T-cell (primary cell): ENCODE data around the gene SHISA8. TPM values are rescaled to one million over a fixed set of nuclear protein-coding genes. Genes with fewer than 3 reads are reported as not detected.
A peak's percentile ranks its signal among the peaks of the same experiment; 100 is the strongest.

Experiments
- ATAC-seq, 4 experiments: fragments of 200-7000 bp in 3 of 4; fragments of 150-1000 bp in 1 of 4; cut with Tn5 transposase; replicated peaks in 1 of 4; 1 replicate in 3 of 4; 2 replicates in 1 of 4; pipeline ENCODE4 v1.10.0; 2021; ENCODE audit warnings: moderate library complexity in 3 of 4, mild to moderate bottlenecking in 2 of 4, moderate number of reproducible peaks in 1 of 4
- CTCF ChIA-PET, 2 donors: fragments of 300-600 bp; sonication (Branson Sonifier 250); formaldehyde crosslinking; loops; one replicate each; lab custom pipeline; 2022; ENCODE audit warnings: antibody characterized with exemption in 2 of 2; lab: Charles Lee
- POLR2A ChIA-PET, 2 donors: fragments of 300-600 bp; sonication (Branson Sonifier 250); formaldehyde crosslinking; loops; one replicate each; lab custom pipeline; 2022; ENCODE audit warnings: antibody characterized with exemption in 2 of 2; lab: Charles Lee
- DNase-seq, 35 experiments: peaks; one replicate each; pipeline versions ENCODE4 v3.0.0 to v3.0.0-alpha.2; 2013 to 2023
- H3K27ac ChIP-seq: one replicate; pipeline ENCODE4 v1.5.1; 2013; ENCODE audit warnings: low read length
- H3K27me3 ChIP-seq, 2 experiments: replicated peaks in 1 of 2; 1 replicate in 1 of 2; 2 replicates in 1 of 2; pipeline versions ENCODE4 v1.6.1 to v1.7.0; 2013; ENCODE audit warnings: low read length in 1 of 2, mixed read lengths in 1 of 2; ENCODE audit not compliant: control insufficient read depth in 2 of 2, insufficient read depth in 2 of 2; ENCODE audit errors: extremely low read depth in 1 of 2
- H3K36me3 ChIP-seq, 2 donors: 1 replicate in 1 of 2; 2 replicates in 1 of 2; pipeline versions ENCODE4 v1.6.1 to v1.7.0; 2013; ENCODE audit warnings: low read length in 1 of 2; ENCODE audit not compliant: control insufficient read depth in 2 of 2, insufficient read depth in 1 of 2; ENCODE audit errors: extremely low read depth in 1 of 2
- H3K4me1 ChIP-seq, 2 experiments: 1 replicate in 1 of 2; 2 replicates in 1 of 2; pipeline versions ENCODE4 v1.6.1 to v1.7.0; 2013; ENCODE audit warnings: low read length in 2 of 2, mixed read lengths in 1 of 2; ENCODE audit not compliant: insufficient read depth in 2 of 2, control insufficient read depth in 1 of 2; ENCODE audit errors: extremely low read depth in 1 of 2
- H3K4me3 ChIP-seq, 2 donors: 1 replicate in 1 of 2; 2 replicates in 1 of 2; pipeline versions ENCODE4 v1.5.1 to v1.7.0; 2013; ENCODE audit warnings: mild to moderate bottlenecking in 2 of 2, low read length in 1 of 2, moderate library complexity in 1 of 2; ENCODE audit not compliant: control insufficient read depth in 1 of 2; ENCODE audit errors: extremely low read depth in 1 of 2
- H3K9me3 ChIP-seq: 2 replicates; pipeline ENCODE4 v1.7.0; 2013
- H3K27ac Mint-ChIP-seq, 2 donors: one replicate each; pipeline ENCODE4 v1.8.0; 2020 to 2021; ENCODE audit warnings: mild to moderate bottlenecking in 2 of 2, mixed read lengths in 2 of 2
- H3K27me3 Mint-ChIP-seq, 2 donors: one replicate each; pipeline ENCODE4 v1.8.0; 2021 to 2022; ENCODE audit warnings: mixed read lengths in 2 of 2
- H3K36me3 Mint-ChIP-seq: one replicate; pipeline ENCODE4 v1.8.0; 2021; ENCODE audit warnings: mixed read lengths
- H3K4me1 Mint-ChIP-seq, 3 donors: one replicate each; pipeline ENCODE4 v1.8.0; 2020 to 2022; ENCODE audit warnings: mixed read lengths in 3 of 3, mild to moderate bottlenecking in 1 of 3
- H3K4me3 Mint-ChIP-seq, 3 donors: one replicate each; pipeline ENCODE4 v1.8.0; 2020 to 2022; ENCODE audit warnings: mild to moderate bottlenecking in 3 of 3, mixed read lengths in 3 of 3, moderate library complexity in 3 of 3
- H3K9me3 Mint-ChIP-seq, 3 donors: one replicate each; pipeline ENCODE4 v1.8.0; 2020 to 2022; ENCODE audit warnings: mixed read lengths in 3 of 3
- WGBS: methylation state at CpG from one replicate; pipeline ENCODE4 v1.1.5; 2013; ENCODE audit warnings: missing lambda C conversion rate; ENCODE audit not compliant: insufficient coverage; 5-methylcytosine and 5-hydroxymethylcytosine counted together
- total RNA-seq, 35 experiments: library from RNA in 6 of 35; stranded (reverse) in 6 of 35; fragments of 120-200 nt in 1 of 35; gene quantifications; one replicate each; pipeline versions ENCODE4 v1.2.1 to v1.2.4 and lab custom pipeline; 2013 to 2026

SHISA8 gene
- total RNA-seq (1 to 10 TPM in 1 of 5 donors, under 1 TPM in 3, not detected in 1; 0.56 to 1.2 (median 0.75) TPM), total RNA-seq (lab: John Stamatoyannopoulos, UW) (0 to 3.9 (median 0.56) reads per million in 29 experiments)
- total RNA-seq (2013): not detected

DNA sequence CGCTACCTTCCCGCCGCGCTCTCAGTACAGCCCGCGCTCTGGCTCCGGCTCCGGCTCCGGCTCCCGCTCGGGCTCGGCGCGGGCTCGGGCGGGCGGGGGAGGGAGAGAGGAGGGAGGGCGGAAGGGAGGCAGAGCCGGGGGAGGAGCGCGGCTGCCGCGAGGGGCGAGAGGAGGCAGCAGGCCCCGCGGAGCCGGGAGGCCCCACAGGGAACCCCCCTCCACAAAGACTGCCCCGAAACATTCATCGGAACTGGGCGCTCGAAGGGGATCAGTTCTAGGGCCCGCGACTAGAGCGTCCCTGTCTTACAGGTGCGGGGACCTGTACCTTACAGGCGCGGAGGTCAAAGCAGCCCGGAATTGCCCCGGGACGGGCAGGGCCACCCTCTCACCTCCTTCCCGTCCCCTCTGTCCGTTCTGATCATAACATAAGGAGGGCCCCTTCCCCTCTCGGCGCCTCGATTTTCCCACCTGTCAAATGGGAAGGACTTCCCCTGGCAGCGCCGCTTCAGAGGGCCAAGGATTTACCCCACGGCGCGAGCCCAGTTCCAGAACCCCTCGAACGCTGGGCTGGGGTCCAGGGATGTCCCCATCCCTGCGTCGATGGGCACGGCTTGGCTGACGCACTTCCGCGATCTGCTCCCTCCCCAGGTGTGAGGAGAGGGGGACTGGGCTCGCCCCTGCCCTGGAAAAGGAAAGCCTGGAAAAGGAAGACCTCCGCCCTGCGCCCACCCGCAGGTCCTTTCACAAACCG is at the start of gene SHISA8:
Gene SHISA8 (minus strand): TSS at position 40 of the 751 bp plus-strand sequence. CDS start 407 bp downstream, outside the sequence.
- peaks cover 25 to 35% (median 25%) of the 10 kb centered on the region in 3 donors for H3K4me1 Mint-ChIP-seq
- H3K4me1 ChIP-seq: peaks cover 13 to 56% of the 10 kb centered on the region in 2 experiments
- DNase-seq: peak; percentile 29 to 75 (median 57)
- no peak within 1 kb of the TSS for H3K27ac Mint-ChIP-seq
- H3K9me3 Mint-ChIP-seq: no peaks in the 10 kb centered on the region
- H3K4me3 ChIP-seq: peak within 1 kb of the TSS; percentile 35 to 39
- ChIA-PET CTCF (interaction anchor here (0.7 to 1.3 kb wide), 2 partner anchors 10 to 25 kb away, joined by 5 to 6 read pairs; no protein-coding TSS in a partner anchor), POLR2A (interaction anchor here (0.6 to 0.7 kb wide), 2 partner anchors 84 to 381 kb away, joined by 5 to 10 read pairs; no protein-coding TSS in a partner anchor)
- peaks cover 27 to 41% of the 10 kb centered on the region in 2 donors for H3K27me3 Mint-ChIP-seq
- no peaks in the 10 kb centered on the region for H3K36me3 Mint-ChIP-seq
- H3K27ac ChIP-seq: no peak within 1 kb of the TSS
- peak within 1 kb of the TSS; percentile 50 to 61 (median 50) for H3K4me3 Mint-ChIP-seq
- H3K36me3 ChIP-seq: no peaks in the 10 kb centered on the region
- no peaks in the 10 kb centered on the region for H3K9me3 ChIP-seq
- H3K27me3 ChIP-seq: peaks cover 11 to 81% of the 10 kb centered on the region in 2 experiments
- ATAC-seq: peak; percentile 65 to 72 (median 69)
- 18% methylated on average over 27 of the region's 63 CpGs for WGBS

DNA sequence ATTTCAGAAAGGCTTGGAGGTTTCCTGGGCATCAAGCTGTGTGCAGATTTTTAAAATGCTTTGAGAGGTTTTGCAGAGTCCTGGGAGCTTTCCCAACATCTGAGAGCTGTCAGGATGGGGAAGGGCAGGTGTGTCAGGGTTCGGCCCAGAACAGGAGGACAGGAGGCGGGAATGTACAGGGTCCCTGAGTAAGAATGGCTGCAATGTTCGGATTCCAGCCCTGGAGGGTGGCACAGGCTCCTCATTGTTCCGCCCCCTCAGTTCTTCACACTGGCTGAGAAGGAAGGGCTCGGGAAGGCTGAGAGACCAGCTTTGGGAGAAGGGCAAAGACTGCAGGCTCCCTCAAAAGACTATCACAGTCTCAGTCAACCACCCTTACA is 49.2 kb upstream of the SHISA8 start:
- POLR2A ChIA-PET: no interaction called here
- Histone ChIP-seq H3K27me3 (peaks cover 0 to 11% of the 10 kb centered on the region in 2 experiments), H3K36me3 (no peaks in the 10 kb centered on the region), H3K9me3 (no peaks in the 10 kb centered on the region), H3K4me3 (no peak overlapping the region), H3K27ac (no peak overlapping the region), H3K4me1 (no peaks in the 10 kb centered on the region)
- WGBS: 62% methylated on average over 3 of the region's 5 CpGs
- no peak for DNase-seq
- CTCF ChIA-PET: no interaction called here
- H3K36me3 Mint-ChIP-seq: no peaks in the 10 kb centered on the region
- no peak for ATAC-seq
- H3K4me1 Mint-ChIP-seq: peaks cover 0 to 2% (median 0%) of the 10 kb centered on the region in 3 donors
- no peaks in the 10 kb centered on the region for H3K9me3 Mint-ChIP-seq
- H3K4me3 Mint-ChIP-seq: no peak overlapping the region
- H3K27me3 Mint-ChIP-seq: peaks cover 0 to 5% of the 10 kb centered on the region in 2 donors
- no peak overlapping the region for H3K27ac Mint-ChIP-seq

DNA sequence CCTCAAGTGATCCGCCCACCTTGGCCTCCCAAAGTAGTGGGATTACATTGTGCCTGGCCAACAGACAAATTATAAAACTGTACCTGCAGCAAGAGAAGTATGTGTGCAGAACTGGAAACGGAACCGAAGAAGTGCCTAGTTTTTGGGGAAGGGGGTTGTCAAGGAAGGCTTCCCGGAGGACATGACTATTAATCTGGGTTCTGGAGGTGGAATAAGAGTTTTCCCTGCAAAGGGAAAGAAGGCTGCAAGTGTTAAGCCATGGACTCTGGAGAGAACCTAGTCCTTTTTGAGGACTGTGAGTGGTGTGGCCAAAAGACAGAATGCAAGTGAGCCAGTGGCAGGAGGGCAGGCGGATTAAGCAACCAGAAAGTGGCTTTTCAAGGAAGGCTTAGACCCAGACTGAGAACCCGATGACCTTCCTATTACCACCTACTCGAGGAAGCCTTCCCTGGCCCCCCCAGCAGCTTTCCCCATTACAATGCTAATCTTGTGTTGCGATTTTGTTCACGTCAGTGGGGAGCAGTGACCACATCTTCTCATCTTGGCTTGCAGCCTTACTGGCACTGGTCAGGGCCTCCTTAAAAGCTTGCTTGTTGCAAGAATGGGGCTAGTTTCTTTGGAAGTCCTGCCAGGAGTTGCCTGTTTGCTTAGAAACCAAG is 48.7 kb upstream of the SHISA8 start:
- Histone ChIP-seq H3K27ac (no peak overlapping the region), H3K4me3 (no peak overlapping the region), H3K27me3 (peaks cover 0 to 9% of the 10 kb centered on the region in 2 experiments), H3K4me1 (no peaks in the 10 kb centered on the region), H3K9me3 (no peaks in the 10 kb centered on the region), H3K36me3 (no peaks in the 10 kb centered on the region)
- Mint-ChIP-seq H3K36me3 (no peaks in the 10 kb centered on the region), H3K27me3 (peaks cover 0 to 5% of the 10 kb centered on the region in 2 donors), H3K4me3 (no peak overlapping the region), H3K4me1 (peaks cover 0 to 2% (median 0%) of the 10 kb centered on the region in 3 donors), H3K27ac (no peak overlapping the region), H3K9me3 (no peaks in the 10 kb centered on the region)
- DNase-seq (no peak), ATAC-seq (no peak)
- 84% methylated on average over 8 of the region's 9 CpGs for WGBS
- POLR2A ChIA-PET: no interaction called here
- CTCF ChIA-PET: no interaction called here

DNA sequence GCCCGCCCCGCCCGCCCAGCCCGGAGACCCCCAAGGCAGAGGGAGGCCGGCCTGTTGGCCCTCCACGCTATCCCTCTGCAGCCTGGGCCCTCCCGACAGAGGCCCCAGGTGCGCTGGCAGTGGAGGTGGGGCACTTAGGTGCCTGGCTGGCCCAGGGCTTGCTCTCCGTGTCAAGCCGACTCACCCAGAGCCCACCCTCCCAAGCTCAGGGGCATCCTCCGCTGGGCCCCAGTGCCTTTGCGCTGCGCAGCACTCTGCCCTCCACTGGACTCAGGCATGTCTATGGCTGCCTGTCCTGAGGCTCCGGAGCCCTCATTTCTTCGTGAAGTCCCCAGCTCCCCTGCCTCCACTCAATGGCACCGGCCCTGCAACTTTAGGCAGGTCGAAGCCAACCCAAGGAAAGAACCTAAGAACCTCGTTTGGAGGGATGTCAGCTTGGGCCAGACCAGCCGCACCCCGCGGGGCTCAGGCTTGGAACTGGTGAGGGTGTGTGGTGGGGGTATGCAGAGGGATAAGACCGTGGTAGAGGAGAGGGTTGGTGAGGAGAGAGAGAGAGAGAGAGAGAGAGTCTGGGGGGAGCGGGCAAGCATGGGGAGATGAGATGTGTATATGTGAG is 43.2 kb upstream of the SHISA8 start:
- H3K27ac ChIP-seq: no peak overlapping the region
- Mint-ChIP-seq H3K9me3 (no peaks in the 10 kb centered on the region), H3K4me1 (peaks cover 3 to 11% (median 8%) of the 10 kb centered on the region in 3 donors), H3K27me3 (peaks cover 0 to 4% of the 10 kb centered on the region in 2 donors), H3K27ac (no peak overlapping the region), H3K4me3 (peak overlapping the region in 1 of 3 donors; percentile 53), H3K36me3 (no peaks in the 10 kb centered on the region)
- peaks cover 0 to 11% of the 10 kb centered on the region in 2 experiments for H3K27me3 ChIP-seq
- DNase-seq (no peak), ATAC-seq (peak; percentile 41 to 62 (median 50))
- no peak overlapping the region for H3K4me3 ChIP-seq
- CTCF ChIA-PET: interaction anchor here in 1 of 2 donors (0.6 kb wide), 2 partner anchors 266 to 516 kb away, joined by 4 read pairs; no protein-coding TSS in a partner anchor
- H3K4me1 ChIP-seq: peaks cover 0 to 12% of the 10 kb centered on the region in 2 experiments
- H3K36me3 ChIP-seq: no peaks in the 10 kb centered on the region
- H3K9me3 ChIP-seq: no peaks in the 10 kb centered on the region
- WGBS: 45% methylated on average over 21 of the region's 23 CpGs
- POLR2A ChIA-PET: no interaction called here

DNA sequence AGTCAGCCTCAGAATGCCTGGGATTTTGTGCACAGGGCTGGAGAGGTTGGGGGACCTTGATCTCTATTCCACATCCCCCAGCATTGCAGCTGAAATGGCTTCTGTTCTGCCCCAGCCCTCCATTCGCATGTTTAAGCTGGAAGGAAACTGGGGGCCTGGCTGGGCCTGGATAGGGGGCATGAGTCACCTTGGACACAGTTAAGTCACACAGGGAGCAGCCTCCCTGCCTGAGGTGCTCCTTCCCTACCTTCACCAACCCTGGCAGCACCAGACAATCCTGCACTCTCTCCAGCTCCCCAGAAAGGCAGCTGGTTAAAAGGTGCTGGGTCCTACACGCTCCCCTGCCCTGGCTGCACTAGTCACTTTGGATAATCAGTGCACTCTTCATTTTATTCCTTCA is 37.8 kb upstream of the SHISA8 start:
- POLR2A ChIA-PET: no interaction called here
- Histone ChIP-seq H3K27me3 (peaks cover 0 to 4% of the 10 kb centered on the region in 2 experiments), H3K27ac (no peak overlapping the region), H3K9me3 (no peaks in the 10 kb centered on the region), H3K36me3 (no peaks in the 10 kb centered on the region), H3K4me3 (no peak overlapping the region), H3K4me1 (peaks cover 0 to 6% of the 10 kb centered on the region in 2 experiments)
- CTCF ChIA-PET: interaction anchor here in 1 of 2 donors (1.0 kb wide), 1 partner anchor 286 kb away, joined by 3 read pairs; no protein-coding TSS in a partner anchor
- DNase-seq: no peak
- no peak for ATAC-seq
- Mint-ChIP-seq H3K4me1 (peaks cover 3 to 6% (median 5%) of the 10 kb centered on the region in 3 donors), H3K4me3 (no peak overlapping the region), H3K27me3 (peaks cover 0 to 2% of the 10 kb centered on the region in 2 donors), H3K36me3 (no peaks in the 10 kb centered on the region), H3K9me3 (no peaks in the 10 kb centered on the region), H3K27ac (no peak overlapping the region)
- 100% methylated on average over 1 of the region's 2 CpGs for WGBS
